ENCODE data around the gene GALNTL6. TPM values are rescaled to one million over a fixed set of nuclear protein-coding genes. Genes with fewer than 3 reads are reported as not detected.

The GALNTL6 gene
- total RNA-seq, 1 experiment from 2014 or later, result not detected

- Histone ChIP-seq H3K23ac (ENCODE audit: insufficient read length, low read depth, low read length) (no peak overlapping the region), H2BK15ac (ENCODE audit: low read depth, low read length) (no peak overlapping the region), H4K5ac (ENCODE audit: insufficient read length, low read depth, low read length) (no peak overlapping the region), H2AFZ (ENCODE audit: low read length) (no peak overlapping the region), H4K20me1 (ENCODE audit: control insufficient read depth, insufficient read depth, insufficient read length) (no peaks in the 10 kb centered on the region), H3K79me1 (ENCODE audit: insufficient read depth, low read depth, low read length, poor library complexity, severe bottlenecking) (no peaks in the 10 kb centered on the region), H3K56ac (ENCODE audit: insufficient read length, low read depth, low read length) (no peak overlapping the region), H3K4me1 (ENCODE audit: insufficient read depth, low read length) (no peaks in the 10 kb centered on the region), H3K27me3 (ENCODE audit: insufficient read depth, low read length) (no peaks in the 10 kb centered on the region), H2BK12ac (ENCODE audit: insufficient read length, low read depth, low read length) (no peak overlapping the region), H3K79me2 (ENCODE audit: insufficient read depth, low read length) (no peaks in the 10 kb centered on the region), H2BK5ac (ENCODE audit: insufficient read length, low read length) (no peak overlapping the region), H3K23me2 (ENCODE audit: insufficient read length, low read depth, low read length, poor library complexity, severe bottlenecking) (no peaks in the 10 kb centered on the region), H3K18ac (ENCODE audit: insufficient read length, low read depth, low read length) (no peak overlapping the region), H2BK20ac (ENCODE audit: low read depth, low read length, poor library complexity, severe bottlenecking) (no peak overlapping the region), H4K91ac (ENCODE audit: insufficient read length, low read depth, low read length) (no peak overlapping the region), H3K4me2 (ENCODE audit: insufficient read depth, insufficient read length, low read length) (no peak overlapping the region), H4K8ac (replicated peaks; ENCODE audit: insufficient read length, low read depth, low read length) (no peak overlapping the region), H2BK120ac (ENCODE audit: low read depth, low read length, poor library complexity, severe bottlenecking) (no peak overlapping the region), H3K14ac (ENCODE audit: insufficient read depth, low read length) (no peak overlapping the region), H3K9me3 (ENCODE audit: control insufficient read depth, low read depth, low read length) (no peaks in the 10 kb centered on the region), H2AK5ac (ENCODE audit: insufficient read length, low read length) (no peak overlapping the region), H3K4ac (ENCODE audit: low read depth, low read length) (no peak overlapping the region), H3K9ac (ENCODE audit: extremely low read depth, insufficient read length, low read length) (no peak overlapping the region), H3T11ph (ENCODE audit: low read length) (no peak overlapping the region), H3K27ac (ENCODE audit: insufficient read length, low read depth, low read length) (no peak overlapping the region)
- Mint-ChIP-seq H3K4me1 (peaks cover 7 to 16% of the 10 kb centered on the region in 2 experiments), H3K4me3 (no peak overlapping the region), H3K27me3 (ENCODE audit: low read depth) (no peaks in the 10 kb centered on the region), H3K27ac (no peak overlapping the region), H3K9me3 (peaks cover 3 to 13% of the 10 kb centered on the region in 2 experiments; a peak in 4 of 5 replicates), H3K36me3 (ENCODE audit: insufficient read depth in 1 of 3, low read depth in 3 of 3) (peaks cover 0 to 3% (median 2%) of the 10 kb centered on the region in 3 experiments; a peak in 3 of 7 replicates)
- DNase-seq, result no peak
- no CpG with 5 or more reads among the region's 2 CpGs for WGBS (ENCODE audit: extremely low coverage, insufficient read length, low lambda C conversion rate)
- no peak for TF ChIP-seq CTCF (conservative IDR thresholded peaks at IDR 0.05)
Observed at GRCh38 chr4:172517391-172517790, 704.2 kb downstream of the GALNTL6 start.
